HuH-7 (cell line): ENCODE results near the gene BOC.

Experiments used
- DNase-seq: peaks from one replicate; pipeline ENCODE4 v3.0.0; 2011; ENCODE audit warnings: low spot score

BOC gene

GRCh38 chr3:113286524-113286923 lies 75.2 kb downstream of the BOC start:
- DNase-seq: no peak

- DNase-seq: no peak
These were observed 75.9 kb downstream of the BOC start for GRCh38 chr3:113287111-113287802.

- DNase-seq: peak; percentile 76
These were observed 76.7 kb downstream of the BOC start for GRCh38 chr3:113287803-113288648.

- DNase-seq: no peak
These were observed 77.5 kb downstream of the BOC start for GRCh38 chr3:113288881-113289280.

- DNase-seq: no peak
These were observed 80.2 kb downstream of the BOC start for GRCh38 chr3:113291572-113291971.

GRCh38 chr3:113292933-113293332 lies 81.6 kb downstream of the BOC start:
- DNase-seq: no peak

GRCh38 chr3:113293348-113293747 lies 82.0 kb downstream of the BOC start:
- no peak for DNase-seq

GRCh38 chr3:113295463-113295862 lies 84.1 kb downstream of the BOC start:
- DNase-seq: no peak

GRCh38 chr3:113297287-113297686 lies 85.9 kb downstream of the BOC start:
- DNase-seq: no peak

GRCh38 chr3:113297841-113298240 lies 86.5 kb downstream of the BOC start:
- DNase-seq: no peak

- DNase-seq: no peak
These were observed 89.2 kb downstream of the BOC start for GRCh38 chr3:113300596-113300995.

GRCh38 chr3:113304102-113304501 lies 92.7 kb downstream of the BOC start:
- no peak for DNase-seq

- DNase-seq: no peak
These were observed 93.6 kb downstream of the BOC start for GRCh38 chr3:113304856-113305540.

GRCh38 chr3:113310960-113311359 lies 99.6 kb downstream of the BOC start:
- no peak for DNase-seq

- DNase-seq: no peak
These were observed 101.1 kb downstream of the BOC start for GRCh38 chr3:113312416-113312815.

- DNase-seq: no peak
These were observed 103.6 kb downstream of the BOC start for GRCh38 chr3:113314923-113315322.

GRCh38 chr3:113329757-113330156 lies 118.4 kb downstream of the BOC start:
- no peak for DNase-seq

- no peak for DNase-seq
These were observed 119.4 kb downstream of the BOC start for GRCh38 chr3:113330742-113331141.

- DNase-seq: no peak
These were observed 119.8 kb downstream of the BOC start for GRCh38 chr3:113331187-113331586.
